OCI-LY1 (cell line): ENCODE data around the gene CCL3.

Source experiments
- H2AFZ ChIP-seq: fragments of 200-600 bp; sonication (generic), shearing (Covaris generic); 2 replicates; pipeline ENCODE4 v1.6.0; 2014; ENCODE audit warnings: antibody characterized with exemption, mild to moderate bottlenecking, low read length
- H3F3A ChIP-seq: fragments of 200-600 bp; sonication (generic), shearing (Covaris generic); 2 replicates; pipeline ENCODE4 v1.6.0; 2014; ENCODE audit warnings: mild to moderate bottlenecking, antibody characterized with exemption, low read length, moderate library complexity; ENCODE audit not compliant: insufficient read depth
- H3K27ac ChIP-seq: fragments of 200-600 bp; sonication (generic); 2 replicates; pipeline ENCODE4 v1.5.1; 2014; ENCODE audit warnings: low read length, mixed run types, mild to moderate bottlenecking, low read depth; ENCODE audit not compliant: poor library complexity, severe bottlenecking
- H3K27me3 ChIP-seq: fragments of 200-600 bp; sonication (generic); 2 replicates; pipeline ENCODE4 v1.6.0; 2014; ENCODE audit warnings: antibody characterized with exemption, mild to moderate bottlenecking, low read length, moderate library complexity; ENCODE audit not compliant: insufficient read depth
- H3K36me3 ChIP-seq: fragments of 200-600 bp; sonication (generic); 2 replicates; pipeline ENCODE4 v1.6.1; 2014; ENCODE audit warnings: mild to moderate bottlenecking, antibody characterized with exemption, low read length, moderate library complexity, mixed read lengths; ENCODE audit not compliant: insufficient read depth
- H3K4me1 ChIP-seq: fragments of 200-600 bp; sonication (generic); 2 replicates; pipeline ENCODE4 v1.5.1; 2014; ENCODE audit warnings: mild to moderate bottlenecking, low read length, moderate library complexity; ENCODE audit not compliant: insufficient read depth, severe bottlenecking
- H3K4me2 ChIP-seq: fragments of 200-600 bp; sonication (generic), shearing (Covaris generic); 2 replicates; pipeline ENCODE4 v1.6.1; 2014; ENCODE audit warnings: low read length
- H3K4me3 ChIP-seq: fragments of 200-600 bp; sonication (generic); 2 replicates; pipeline ENCODE4 v1.5.1; 2014; ENCODE audit warnings: low read length, low read depth, mild to moderate bottlenecking, mixed read lengths; ENCODE audit not compliant: poor library complexity, severe bottlenecking
- H3K79me2 ChIP-seq: fragments of 200-600 bp; shearing (Covaris generic); 2 replicates; pipeline ENCODE4 v1.6.1; 2016; ENCODE audit warnings: mixed run types, low read length, mixed read lengths; ENCODE audit not compliant: insufficient read depth
- H3K9ac ChIP-seq: fragments of 200-600 bp; sonication (generic), shearing (Covaris generic); 2 replicates; pipeline ENCODE4 v1.6.1; 2014; ENCODE audit warnings: mild to moderate bottlenecking, low read length, mixed read lengths
- H3K9me2 ChIP-seq: fragments of 200-600 bp; sonication (generic), shearing (Covaris generic); 2 replicates; pipeline ENCODE4 v1.6.1; 2014; ENCODE audit warnings: low read depth, mild to moderate bottlenecking, low read length, mixed read lengths
- H3K9me3 ChIP-seq: fragments of 200-600 bp; shearing (Covaris generic); 2 replicates; pipeline ENCODE4 v1.6.1; 2014; ENCODE audit warnings: low read length, mixed read lengths
- H4K20me1 ChIP-seq: fragments of 200-600 bp; sonication (generic), shearing (Covaris generic); 2 replicates; pipeline ENCODE4 v1.6.0; 2016; ENCODE audit warnings: mild to moderate bottlenecking, low read length; ENCODE audit not compliant: insufficient read depth
- CTCF ChIP-seq: fragments of 200-600 bp; sonication (generic), shearing (Covaris generic); IDR thresholded peaks from 2 replicates; pipeline ENCODE4 v1.5.1; 2017; ENCODE audit warnings: mild to moderate bottlenecking, antibody characterized with exemption, low read length, moderate library complexity, mixed read lengths
- EZH2 ChIP-seq: fragments of 200-600 bp; sonication (generic), shearing (Covaris generic); IDR thresholded peaks from 2 replicates; pipeline ENCODE4 v1.8.0; 2017; ENCODE audit warnings: borderline replicate concordance, mixed run types, mild to moderate bottlenecking, antibody characterized with exemption, low read length, moderate library complexity, mixed read lengths

Gene CCL3

DNA sequence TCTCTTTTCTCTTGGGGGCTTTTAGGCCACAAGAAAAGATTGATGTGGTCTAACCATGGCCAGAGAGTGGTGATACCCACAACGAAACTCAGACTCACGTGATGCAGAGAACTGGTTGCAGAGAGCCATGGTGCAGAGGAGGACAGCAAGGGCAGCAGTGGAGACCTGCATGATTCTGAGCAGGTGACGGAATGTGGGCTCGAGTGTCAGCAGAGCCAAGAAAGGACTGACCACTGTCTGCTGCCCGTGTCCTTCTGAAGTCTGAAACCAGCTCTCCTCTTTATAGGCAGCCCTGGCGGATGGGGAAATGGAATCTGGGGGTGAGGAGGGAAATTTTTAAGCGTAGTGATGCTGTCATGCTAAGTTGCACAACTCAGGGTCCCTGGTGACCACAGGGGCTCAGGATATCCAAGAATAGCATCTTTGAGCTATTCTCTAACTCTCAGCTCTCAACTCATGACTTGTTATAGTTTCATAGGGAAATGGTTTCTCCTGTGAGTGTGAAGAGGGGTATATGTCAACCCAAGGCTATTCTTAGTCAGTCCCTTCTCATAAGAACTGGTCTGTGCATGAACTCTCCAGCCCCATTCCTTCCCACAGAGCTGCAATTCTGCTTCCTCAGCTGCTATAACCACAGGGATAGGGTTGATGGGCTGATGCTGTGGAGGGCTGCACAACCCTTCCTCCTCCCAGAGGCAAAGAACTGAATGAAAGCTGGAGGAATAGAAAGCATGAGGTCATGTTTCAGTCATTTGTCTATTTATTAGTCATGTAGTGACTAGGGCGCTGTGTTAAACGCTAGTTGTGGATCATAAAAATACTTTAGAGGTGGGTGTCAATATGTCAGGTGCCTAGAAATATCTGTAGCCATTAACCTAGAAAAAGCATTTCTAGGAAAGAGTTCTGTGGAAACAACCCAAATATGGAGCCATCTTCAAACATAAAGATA lies at the start of gene CCL3:
TSS of gene CCL3 (minus strand) at position 256 of the 949 bp plus-strand sequence. CDS start at position 171, 85 bp downstream.
- Histone ChIP-seq H3K4me2 (no peak within 1 kb of the TSS), H3F3A (no peaks in the 10 kb centered on the region), H3K9me3 (no peaks in the 10 kb centered on the region), H3K9ac (no peak within 1 kb of the TSS), H3K79me2 (no peaks in the 10 kb centered on the region), H4K20me1 (no peaks in the 10 kb centered on the region), H3K27me3 (no peaks in the 10 kb centered on the region), H3K4me3 (no peak within 1 kb of the TSS), H3K4me1 (no peaks in the 10 kb centered on the region), H3K36me3 (no peaks in the 10 kb centered on the region), H2AFZ (no peak within 1 kb of the TSS), H3K9me2 (no peaks in the 10 kb centered on the region), H3K27ac (no peak within 1 kb of the TSS)
- TF ChIP-seq EZH2 = no peak

GRCh38 chr17:36136439-36136838 lies 46.5 kb upstream of the CCL3 start:
- H3K4me1 ChIP-seq = no peaks in the 10 kb centered on the region
- no peaks in the 10 kb centered on the region for H3F3A ChIP-seq
- H3K27ac ChIP-seq = no peak overlapping the region
- TF ChIP-seq CTCF = no peak
- TF ChIP-seq EZH2 = no peak
- no peak overlapping the region for H3K9ac ChIP-seq
- no peak overlapping the region for H3K4me2 ChIP-seq
- no peaks in the 10 kb centered on the region for H3K9me2 ChIP-seq
- H4K20me1 ChIP-seq = no peaks in the 10 kb centered on the region
- no peaks in the 10 kb centered on the region for H3K27me3 ChIP-seq
- no peaks in the 10 kb centered on the region for H3K79me2 ChIP-seq
- H3K36me3 ChIP-seq = no peaks in the 10 kb centered on the region
- no peaks in the 10 kb centered on the region for H3K9me3 ChIP-seq
- H3K4me3 ChIP-seq = no peak overlapping the region
- no peak overlapping the region for H2AFZ ChIP-seq

DNA sequence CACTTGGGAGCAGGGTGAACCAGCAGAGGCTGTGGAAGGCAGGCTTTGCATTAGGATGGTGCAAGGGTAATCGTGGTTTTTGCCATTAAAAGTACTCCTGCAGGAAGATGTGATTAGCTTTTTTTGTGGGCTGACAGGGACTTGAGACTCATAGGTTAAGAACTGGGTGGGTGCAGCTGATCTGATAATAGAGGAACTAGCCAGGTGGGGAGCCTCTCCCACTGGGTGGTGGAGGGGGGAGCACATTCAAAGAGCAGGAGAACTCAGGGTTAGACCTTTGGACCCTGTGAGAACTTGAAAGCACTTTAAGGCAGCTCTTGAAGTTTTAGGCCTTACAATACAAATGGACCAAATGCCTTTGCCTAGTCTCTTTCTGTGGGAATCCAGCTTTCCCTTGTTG lies 46.1 kb upstream of the CCL3 start:
- Histone ChIP-seq H3K9me2 (no peaks in the 10 kb centered on the region), H2AFZ (no peak overlapping the region), H3K79me2 (no peaks in the 10 kb centered on the region), H3K4me1 (no peaks in the 10 kb centered on the region), H3K4me2 (no peak overlapping the region), H3K9ac (no peak overlapping the region), H3K4me3 (no peak overlapping the region), H3F3A (no peaks in the 10 kb centered on the region), H4K20me1 (no peaks in the 10 kb centered on the region), H3K27me3 (no peaks in the 10 kb centered on the region), H3K27ac (no peak overlapping the region), H3K36me3 (no peaks in the 10 kb centered on the region), H3K9me3 (no peaks in the 10 kb centered on the region)
- TF ChIP-seq CTCF (no peak), EZH2 (no peak)
